ENCODE data around the gene PICALM. TPM values are rescaled to one million over a fixed set of nuclear protein-coding genes. Genes with fewer than 3 reads are reported as not detected.

PICALM gene
- total RNA-seq, 1 donor from 2014 or later = 125 TPM

GRCh38 chr11:86066657-86067008 lies 2.3 kb downstream of the PICALM start:
- Mint-ChIP-seq H3K27me3 (ENCODE audit: unreplicated experiment) (peaks cover 16% of the 10 kb centered on the region), H3K4me1 (ENCODE audit: unreplicated experiment) (peaks cover 53% of the 10 kb centered on the region), H3K9me3 (ENCODE audit: unreplicated experiment) (no peaks in the 10 kb centered on the region), H3K4me3 (ENCODE audit: unreplicated experiment) (peak overlapping the region; percentile 98), H3K27ac (ENCODE audit: unreplicated experiment) (peak overlapping the region; percentile 98), H3K36me3 (ENCODE audit: low read depth, unreplicated experiment) (peaks cover 16% of the 10 kb centered on the region)
- TF ChIP-seq, protein P1, sequence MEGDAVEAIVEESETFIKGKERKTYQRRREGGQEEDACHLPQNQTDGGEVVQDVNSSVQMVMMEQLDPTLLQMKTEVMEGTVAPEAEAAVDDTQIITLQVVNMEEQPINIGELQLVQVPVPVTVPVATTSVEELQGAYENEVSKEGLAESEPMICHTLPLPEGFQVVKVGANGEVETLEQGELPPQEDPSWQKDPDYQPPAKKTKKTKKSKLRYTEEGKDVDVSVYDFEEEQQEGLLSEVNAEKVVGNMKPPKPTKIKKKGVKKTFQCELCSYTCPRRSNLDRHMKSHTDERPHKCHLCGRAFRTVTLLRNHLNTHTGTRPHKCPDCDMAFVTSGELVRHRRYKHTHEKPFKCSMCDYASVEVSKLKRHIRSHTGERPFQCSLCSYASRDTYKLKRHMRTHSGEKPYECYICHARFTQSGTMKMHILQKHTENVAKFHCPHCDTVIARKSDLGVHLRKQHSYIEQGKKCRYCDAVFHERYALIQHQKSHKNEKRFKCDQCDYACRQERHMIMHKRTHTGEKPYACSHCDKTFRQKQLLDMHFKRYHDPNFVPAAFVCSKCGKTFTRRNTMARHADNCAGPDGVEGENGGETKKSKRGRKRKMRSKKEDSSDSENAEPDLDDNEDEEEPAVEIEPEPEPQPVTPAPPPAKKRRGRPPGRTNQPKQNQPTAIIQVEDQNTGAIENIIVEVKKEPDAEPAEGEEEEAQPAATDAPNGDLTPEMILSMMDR (IDR thresholded peaks at IDR 0.05; ENCODE audit: unreplicated experiment) = no peak
- no peak for DNase-seq (ENCODE audit: low spot score)

- Mint-ChIP-seq H3K36me3 (ENCODE audit: low read depth, unreplicated experiment) (peaks cover 16% of the 10 kb centered on the region), H3K9me3 (ENCODE audit: unreplicated experiment) (no peaks in the 10 kb centered on the region), H3K27ac (ENCODE audit: unreplicated experiment) (no peak overlapping the region), H3K4me1 (ENCODE audit: unreplicated experiment) (peaks cover 57% of the 10 kb centered on the region), H3K27me3 (ENCODE audit: unreplicated experiment) (peaks cover 14% of the 10 kb centered on the region), H3K4me3 (ENCODE audit: unreplicated experiment) (peak overlapping the region; percentile 98)
- DNase-seq (ENCODE audit: low spot score) = no peak
- TF ChIP-seq, protein P1 (IDR thresholded peaks at IDR 0.05; ENCODE audit: unreplicated experiment) = no peak
These were observed 2.9 kb downstream of the PICALM start for GRCh38 chr11:86066033-86066432.

DNA sequence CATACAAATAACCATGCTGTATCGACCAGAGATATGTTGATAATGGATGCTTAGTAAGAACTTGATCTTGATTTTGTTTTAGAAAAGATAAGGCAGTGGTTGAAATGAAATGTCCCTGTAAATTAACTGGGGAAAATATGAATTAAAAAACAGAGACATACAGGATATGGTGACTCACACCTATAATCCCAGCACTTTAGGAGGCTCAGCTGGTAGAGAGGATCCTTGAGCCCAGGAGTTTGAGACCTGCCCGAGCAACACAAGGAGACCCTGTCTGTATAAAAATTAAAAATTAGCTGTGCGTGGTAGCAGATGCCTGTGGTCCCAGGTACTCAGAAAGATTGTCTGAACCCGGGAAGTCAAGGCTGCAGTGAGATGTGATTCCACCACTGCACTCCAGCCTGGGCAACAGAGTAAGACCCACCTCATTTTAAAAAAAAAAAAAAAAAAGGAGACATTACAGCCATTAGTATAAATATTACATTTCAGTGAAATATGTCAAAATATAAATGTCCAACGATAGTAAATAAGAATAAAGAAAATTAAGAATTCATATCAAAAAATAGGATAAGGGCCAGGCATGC lies 4.6 kb downstream of the PICALM start:
- H3K27ac Mint-ChIP-seq (ENCODE audit: unreplicated experiment) = peak overlapping the region; percentile 76
- peaks cover 53% of the 10 kb centered on the region for H3K4me1 Mint-ChIP-seq (ENCODE audit: unreplicated experiment)
- H3K9me3 Mint-ChIP-seq (ENCODE audit: unreplicated experiment) = no peaks in the 10 kb centered on the region
- TF ChIP-seq, protein P1 (IDR thresholded peaks at IDR 0.05; ENCODE audit: unreplicated experiment) = no peak
- H3K36me3 Mint-ChIP-seq (ENCODE audit: low read depth, unreplicated experiment) = peaks cover 8% of the 10 kb centered on the region
- no peak for DNase-seq (ENCODE audit: low spot score)
- H3K27me3 Mint-ChIP-seq (ENCODE audit: unreplicated experiment) = peaks cover 5% of the 10 kb centered on the region
- no peak overlapping the region for H3K4me3 Mint-ChIP-seq (ENCODE audit: unreplicated experiment)

GRCh38 chr11:86063536-86063935 lies 5.3 kb downstream of the PICALM start:
- Mint-ChIP-seq H3K27ac (ENCODE audit: unreplicated experiment) (peak overlapping the region; percentile 76), H3K9me3 (ENCODE audit: unreplicated experiment) (no peaks in the 10 kb centered on the region), H3K36me3 (ENCODE audit: low read depth, unreplicated experiment) (peaks cover 8% of the 10 kb centered on the region), H3K4me3 (ENCODE audit: unreplicated experiment) (no peak overlapping the region), H3K27me3 (ENCODE audit: unreplicated experiment) (peaks cover 5% of the 10 kb centered on the region), H3K4me1 (ENCODE audit: unreplicated experiment) (peaks cover 56% of the 10 kb centered on the region)
- TF ChIP-seq, protein P1 (IDR thresholded peaks at IDR 0.05; ENCODE audit: unreplicated experiment) = no peak
- DNase-seq (ENCODE audit: low spot score) = no peak

- H3K27ac Mint-ChIP-seq (ENCODE audit: unreplicated experiment) = peak overlapping the region; percentile 65
- H3K9me3 Mint-ChIP-seq (ENCODE audit: unreplicated experiment) = no peaks in the 10 kb centered on the region
- peaks cover 49% of the 10 kb centered on the region for H3K4me1 Mint-ChIP-seq (ENCODE audit: unreplicated experiment)
- H3K4me3 Mint-ChIP-seq (ENCODE audit: unreplicated experiment) = no peak overlapping the region
- DNase-seq (ENCODE audit: low spot score) = no peak
- peaks cover 3% of the 10 kb centered on the region for H3K27me3 Mint-ChIP-seq (ENCODE audit: unreplicated experiment)
- TF ChIP-seq, protein P1 (IDR thresholded peaks at IDR 0.05; ENCODE audit: unreplicated experiment) = no peak
- H3K36me3 Mint-ChIP-seq (ENCODE audit: low read depth, unreplicated experiment) = peaks cover 1% of the 10 kb centered on the region
These were observed 6.2 kb downstream of the PICALM start for GRCh38 chr11:86062719-86063118.
